Stimulated activated CD4-positive, alpha-beta T cell treated with anti-CD3 and anti-CD28 coated beads, Interleukin-2, amount 100 ng/mL, for 48 hours (primary cell): ENCODE data around the gene PECR.
"Not testable (repeated sequence)": the region's sequence is repeated elsewhere in the genome, so short reads cannot be mapped to it uniquely, and the experiment has no call there.

Experiments used
- DNase-seq, 2 donors: peaks; one replicate each; pipeline ENCODE4 v3.0.0-alpha.2; 2020

PECR gene

GRCh38 chr2:216103213-216103612 is 21.6 kb upstream of the PECR start:
- DNase-seq, result no peak

GRCh38 chr2:216101109-216101508 is 19.5 kb upstream of the PECR start:
- no peak for DNase-seq

- DNase-seq, result no peak
Observed at GRCh38 chr2:216098421-216099334, 17.1 kb upstream of the PECR start.

GRCh38 chr2:216094701-216095100 is 13.1 kb upstream of the PECR start:
- no peak for DNase-seq

- DNase-seq, result no peak
Observed at GRCh38 chr2:216092646-216093045, 11.0 kb upstream of the PECR start.

- no peak for DNase-seq
Observed at GRCh38 chr2:216090369-216090786, 8.8 kb upstream of the PECR start.

GRCh38 chr2:216086207-216086893 is 4.7 kb upstream of the PECR start:
- DNase-seq, result no peak

- peak in 1 of 2 donors; percentile 21 for DNase-seq
Observed at GRCh38 chr2:216084547-216084946, 2.9 kb upstream of the PECR start.

GRCh38 chr2:216083464-216084281 is 2.1 kb upstream of the PECR start:
- DNase-seq, result no peak

GRCh38 chr2:216082805-216083204 is 1.2 kb upstream of the PECR start:
- no peak for DNase-seq

GRCh38 chr2:216082117-216082711 is 605 bp upstream of the PECR start:
- DNase-seq, result peak in 1 of 2 donors; percentile 14

GRCh38 chr2:216081012-216081411 is 597 bp downstream of the PECR start:
- DNase-seq, result no peak

GRCh38 chr2:216080048-216080447 is 1.6 kb downstream of the PECR start:
- DNase-seq, result not testable (repeated sequence)

GRCh38 chr2:216078776-216079175 is 2.8 kb downstream of the PECR start:
- DNase-seq, result no peak

GRCh38 chr2:216075510-216076485 is 5.8 kb downstream of the PECR start:
- no peak for DNase-seq

- DNase-seq, result no peak
Observed at GRCh38 chr2:216074794-216075193, 6.8 kb downstream of the PECR start.

- DNase-seq, result no peak
Observed at GRCh38 chr2:216074380-216074779, 7.2 kb downstream of the PECR start.

- DNase-seq, result no peak
Observed at GRCh38 chr2:216073773-216074172, 7.8 kb downstream of the PECR start.

GRCh38 chr2:216072473-216072872 is 9.1 kb downstream of the PECR start:
- no peak for DNase-seq

GRCh38 chr2:216071111-216071851 is 10.3 kb downstream of the PECR start:
- DNase-seq, result no peak

- DNase-seq, result no peak
Observed at GRCh38 chr2:216070195-216070594, 11.4 kb downstream of the PECR start.
